IPS DF 19.7 (cell line): Measurements from ENCODE around the gene EID2B.

Experiments used
- DNase-seq: peaks from one replicate; pipeline ENCODE4 v3.0.0-alpha.2; 2013; ENCODE audit warnings: low read depth, low spot score

The EID2B gene

DNA sequence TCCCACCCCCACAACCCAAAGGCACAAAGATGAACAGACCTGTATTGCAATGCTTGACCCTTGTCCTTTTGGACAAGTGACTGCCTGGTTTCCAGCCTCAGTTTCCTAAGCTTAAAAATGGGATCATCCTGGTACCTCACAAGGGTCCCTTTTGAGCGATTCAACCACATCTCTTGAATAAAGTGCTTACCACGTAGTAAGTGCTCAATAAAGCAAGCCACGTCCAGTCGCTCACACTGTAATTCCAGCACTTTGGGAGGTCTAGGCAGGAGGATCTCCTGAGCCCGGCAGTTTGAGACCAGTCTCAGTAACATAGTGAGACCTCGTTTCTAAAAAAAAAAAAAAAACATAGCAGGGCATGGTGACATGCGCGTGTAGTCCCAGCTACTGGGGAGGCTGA, 32.7 kb downstream of the EID2B start:
- DNase-seq: no peak

GRCh38 chr19:39498798-39499642, 33.6 kb downstream of the EID2B start, which contains the start of gene DLL3:
Gene DLL3, plus strand, starts transcription at chr19:39498947. Its CDS starts 28 bp downstream, at chr19:39498975.
- DNase-seq: no peak

DNA sequence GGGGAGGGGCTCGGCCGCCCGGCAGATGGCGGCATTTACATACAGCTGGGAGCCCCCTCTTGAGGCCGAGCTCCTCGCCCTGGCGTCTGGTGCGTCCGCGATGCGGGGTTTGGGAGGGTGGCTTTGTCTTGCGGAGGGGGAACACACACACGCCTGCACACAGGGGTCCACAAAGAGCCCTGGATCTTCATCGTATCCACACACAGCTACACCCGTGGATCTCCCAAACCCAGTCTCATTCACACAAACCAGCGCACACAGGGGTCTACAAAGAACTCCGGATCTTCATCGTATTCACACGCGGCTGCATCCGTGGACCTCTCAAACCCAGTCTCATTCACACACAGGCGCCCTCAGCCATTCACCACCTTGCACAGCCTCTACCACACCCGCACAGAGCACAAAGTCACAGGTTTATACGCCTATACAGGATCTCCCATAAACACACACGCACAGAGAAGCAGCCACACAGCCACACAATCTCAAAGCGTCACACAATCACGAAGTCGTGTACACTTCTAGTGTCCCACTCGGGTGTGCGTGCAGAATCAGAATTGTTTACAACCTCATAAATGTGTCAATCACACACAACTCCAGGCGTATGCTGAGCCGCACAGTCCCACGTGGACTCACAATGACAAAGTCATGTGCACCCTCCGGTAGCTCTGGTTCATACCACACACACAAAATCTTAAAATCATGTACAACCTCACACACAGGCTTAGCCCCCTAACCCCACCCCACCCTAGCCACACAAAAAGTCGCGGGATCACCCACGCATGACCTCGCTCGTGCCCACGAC, 34.5 kb downstream of the EID2B start:
- no peak for DNase-seq

GRCh38 chr19:39497701-39497995, 35.0 kb downstream of the EID2B start:
- no peak for DNase-seq

GRCh38 chr19:39496063-39496462, 36.6 kb downstream of the EID2B start:
- no peak for DNase-seq

GRCh38 chr19:39494661-39495060, 38.0 kb downstream of the EID2B start:
- DNase-seq: no peak

DNA sequence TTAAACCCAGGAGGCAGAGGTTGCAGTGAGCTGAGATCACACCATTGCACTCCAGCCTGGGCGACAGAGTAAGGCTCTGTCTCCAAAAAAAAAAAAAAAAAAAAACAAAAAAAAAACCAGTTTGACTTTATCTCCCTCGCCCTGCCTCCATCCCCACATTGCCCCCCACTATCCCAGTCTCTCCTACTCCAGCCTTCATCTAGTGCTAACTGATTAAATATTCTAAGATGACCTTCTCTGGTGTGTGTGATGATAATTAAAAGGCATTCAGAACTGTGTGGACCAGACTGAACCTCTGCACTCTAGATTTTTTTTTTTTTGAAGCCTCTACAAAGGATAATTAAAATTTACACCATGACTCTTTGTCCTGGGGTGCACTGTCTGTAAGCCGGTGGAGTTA, 39.9 kb downstream of the EID2B start:
- DNase-seq: no peak

- no peak for DNase-seq
Observed at GRCh38 chr19:39492225-39492624, 40.4 kb downstream of the EID2B start.

GRCh38 chr19:39489756-39490155, 42.9 kb downstream of the EID2B start:
- no peak for DNase-seq

GRCh38 chr19:39483141-39483540, 49.5 kb downstream of the EID2B start:
- no peak for DNase-seq

GRCh38 chr19:39481676-39482075, 51.0 kb downstream of the EID2B start:
- DNase-seq: no peak

- DNase-seq: no peak
Observed at GRCh38 chr19:39481229-39481545, 51.5 kb downstream of the EID2B start.
